Activated naive CD8-positive, alpha-beta T cell (primary cell): ENCODE results near the gene RUBCNL.

Experiments used
- H3K27ac Mint-ChIP-seq: one replicate; pipeline ENCODE4 v1.8.0; 2021; ENCODE audit warnings: mixed read lengths
- H3K27me3 Mint-ChIP-seq: one replicate; pipeline ENCODE4 v1.8.0; 2021; ENCODE audit warnings: mixed read lengths
- H3K36me3 Mint-ChIP-seq: one replicate; pipeline ENCODE4 v1.8.0; 2021; ENCODE audit warnings: mixed read lengths
- H3K4me1 Mint-ChIP-seq: one replicate; pipeline ENCODE4 v1.8.0; 2021; ENCODE audit warnings: low read depth, mixed read lengths
- H3K4me3 Mint-ChIP-seq: one replicate; pipeline ENCODE4 v1.8.0; 2021; ENCODE audit warnings: mild to moderate bottlenecking, mixed read lengths
- H3K9me3 Mint-ChIP-seq: one replicate; pipeline ENCODE4 v1.8.0; 2021; ENCODE audit warnings: low read depth, mixed read lengths

The RUBCNL gene

GRCh38 chr13:46314587-46314986 is 72.5 kb downstream of the RUBCNL start:
- Mint-ChIP-seq H3K9me3 (no peaks in the 10 kb centered on the region), H3K4me3 (no peak overlapping the region), H3K27ac (no peak overlapping the region), H3K4me1 (peaks cover 43% of the 10 kb centered on the region), H3K36me3 (peaks cover 28% of the 10 kb centered on the region), H3K27me3 (no peaks in the 10 kb centered on the region)

- H3K36me3 Mint-ChIP-seq: peaks cover 32% of the 10 kb centered on the region
- peak overlapping the region; percentile 84 for H3K27ac Mint-ChIP-seq
- H3K27me3 Mint-ChIP-seq: no peaks in the 10 kb centered on the region
Observed at GRCh38 chr13:46313432-46314257, 73.4 kb downstream of the RUBCNL start.

GRCh38 chr13:46313024-46313423 is 74.0 kb downstream of the RUBCNL start:
- Mint-ChIP-seq H3K27me3 (no peaks in the 10 kb centered on the region), H3K36me3 (peaks cover 34% of the 10 kb centered on the region), H3K4me3 (no peak overlapping the region), H3K9me3 (no peaks in the 10 kb centered on the region), H3K27ac (no peak overlapping the region), H3K4me1 (peaks cover 33% of the 10 kb centered on the region)

More at GRCh38 chr13:46313432-46314257, 73.4 kb downstream of the RUBCNL start:
- peak overlapping the region; percentile 64 for H3K4me3 Mint-ChIP-seq
- no peaks in the 10 kb centered on the region for H3K9me3 Mint-ChIP-seq
- H3K4me1 Mint-ChIP-seq: peaks cover 38% of the 10 kb centered on the region

- no peak overlapping the region for H3K27ac Mint-ChIP-seq
- no peaks in the 10 kb centered on the region for H3K27me3 Mint-ChIP-seq
- no peaks in the 10 kb centered on the region for H3K9me3 Mint-ChIP-seq
- H3K4me1 Mint-ChIP-seq: peaks cover 20% of the 10 kb centered on the region
- peaks cover 31% of the 10 kb centered on the region for H3K36me3 Mint-ChIP-seq
- H3K4me3 Mint-ChIP-seq: no peak overlapping the region
Observed at GRCh38 chr13:46311217-46311616, 75.8 kb downstream of the RUBCNL start.

- Mint-ChIP-seq H3K4me1 (peaks cover 16% of the 10 kb centered on the region), H3K27ac (peak overlapping the region; percentile 2), H3K9me3 (no peaks in the 10 kb centered on the region), H3K27me3 (no peaks in the 10 kb centered on the region), H3K36me3 (peaks cover 26% of the 10 kb centered on the region), H3K4me3 (no peak overlapping the region)
Observed at GRCh38 chr13:46310066-46310465, 77.0 kb downstream of the RUBCNL start.

GRCh38 chr13:46307554-46307953 is 79.5 kb downstream of the RUBCNL start:
- H3K9me3 Mint-ChIP-seq: peaks cover 6% of the 10 kb centered on the region
- H3K27ac Mint-ChIP-seq: no peak overlapping the region
- peaks cover 21% of the 10 kb centered on the region for H3K4me1 Mint-ChIP-seq
- no peaks in the 10 kb centered on the region for H3K27me3 Mint-ChIP-seq
- peaks cover 19% of the 10 kb centered on the region for H3K36me3 Mint-ChIP-seq
- H3K4me3 Mint-ChIP-seq: no peak overlapping the region

GRCh38 chr13:46304546-46304945 is 82.5 kb downstream of the RUBCNL start:
- H3K27ac Mint-ChIP-seq: no peak overlapping the region
- H3K9me3 Mint-ChIP-seq: peaks cover 18% of the 10 kb centered on the region
- H3K4me1 Mint-ChIP-seq: peaks cover 20% of the 10 kb centered on the region
- no peaks in the 10 kb centered on the region for H3K27me3 Mint-ChIP-seq
- H3K36me3 Mint-ChIP-seq: peaks cover 13% of the 10 kb centered on the region
- H3K4me3 Mint-ChIP-seq: peak overlapping the region; percentile 40

- Mint-ChIP-seq H3K4me1 (peaks cover 19% of the 10 kb centered on the region), H3K27ac (peak overlapping the region; percentile 81), H3K27me3 (no peaks in the 10 kb centered on the region), H3K4me3 (peak overlapping the region; percentile 66), H3K9me3 (peaks cover 20% of the 10 kb centered on the region), H3K36me3 (peaks cover 13% of the 10 kb centered on the region)
Observed at GRCh38 chr13:46303742-46304385, 83.2 kb downstream of the RUBCNL start.

GRCh38 chr13:46297361-46297811 is 89.7 kb downstream of the RUBCNL start:
- H3K4me1 Mint-ChIP-seq: peaks cover 62% of the 10 kb centered on the region
- no peak overlapping the region for H3K4me3 Mint-ChIP-seq
- H3K9me3 Mint-ChIP-seq: peaks cover 13% of the 10 kb centered on the region

GRCh38 chr13:46296921-46297320 is 90.1 kb downstream of the RUBCNL start:
- Mint-ChIP-seq H3K4me1 (peaks cover 62% of the 10 kb centered on the region), H3K27ac (peak overlapping the region; percentile 95), H3K4me3 (no peak overlapping the region)

More at GRCh38 chr13:46297361-46297811, 89.7 kb downstream of the RUBCNL start:
- Mint-ChIP-seq H3K27me3 (no peaks in the 10 kb centered on the region), H3K27ac (peak overlapping the region; percentile 95), H3K36me3 (peaks cover 10% of the 10 kb centered on the region)

GRCh38 chr13:46296115-46296822 is 90.8 kb downstream of the RUBCNL start:
- H3K27me3 Mint-ChIP-seq: no peaks in the 10 kb centered on the region
- H3K36me3 Mint-ChIP-seq: peaks cover 10% of the 10 kb centered on the region
- peaks cover 7% of the 10 kb centered on the region for H3K9me3 Mint-ChIP-seq
- H3K4me3 Mint-ChIP-seq: peak overlapping the region; percentile 76
- peaks cover 62% of the 10 kb centered on the region for H3K4me1 Mint-ChIP-seq
- H3K27ac Mint-ChIP-seq: peak overlapping the region; percentile 95

More at GRCh38 chr13:46296921-46297320, 90.1 kb downstream of the RUBCNL start:
- no peaks in the 10 kb centered on the region for H3K27me3 Mint-ChIP-seq
- H3K36me3 Mint-ChIP-seq: peaks cover 10% of the 10 kb centered on the region
- H3K9me3 Mint-ChIP-seq: peaks cover 10% of the 10 kb centered on the region

GRCh38 chr13:46295491-46296114 is 91.4 kb downstream of the RUBCNL start:
- Mint-ChIP-seq H3K27ac (peak overlapping the region; percentile 95), H3K4me1 (peaks cover 62% of the 10 kb centered on the region)

GRCh38 chr13:46293436-46293835 is 93.6 kb downstream of the RUBCNL start:
- Mint-ChIP-seq H3K27ac (peak overlapping the region; percentile 81), H3K4me3 (no peak overlapping the region)

More at GRCh38 chr13:46295491-46296114, 91.4 kb downstream of the RUBCNL start:
- Mint-ChIP-seq H3K36me3 (peaks cover 10% of the 10 kb centered on the region), H3K9me3 (peaks cover 6% of the 10 kb centered on the region), H3K4me3 (peak overlapping the region; percentile 76), H3K27me3 (no peaks in the 10 kb centered on the region)

More at GRCh38 chr13:46293436-46293835, 93.6 kb downstream of the RUBCNL start:
- H3K27me3 Mint-ChIP-seq: no peaks in the 10 kb centered on the region
- H3K9me3 Mint-ChIP-seq: no peaks in the 10 kb centered on the region
- H3K36me3 Mint-ChIP-seq: no peaks in the 10 kb centered on the region
- H3K4me1 Mint-ChIP-seq: peaks cover 59% of the 10 kb centered on the region
